Inferior parietal cortex (tissue), 1 donor: ENCODE data around the gene UCN2.

Source experiments
- DNase-seq: peaks from one replicate; pipeline ENCODE4 v3.0.0-alpha.2; 2016; ENCODE audit errors: extremely low spot score

UCN2 gene

GRCh38 chr3:48563382-48563918 lies at the start of gene UCN2:
Gene UCN2, minus strand, starts transcription at chr3:48563781. Its CDS starts 657 bp downstream, at chr3:48563124.
- no peak for DNase-seq

- no peak for DNase-seq
Measured at GRCh38 chr3:48612309-48612708, 48.7 kb upstream of the UCN2 start.

- peak; percentile 93 for DNase-seq
Measured at GRCh38 chr3:48609088-48610005, 45.8 kb upstream of the UCN2 start, which contains the start of gene UQCRC1. Gene UQCRC1, minus strand, starts transcription at chr3:48609646. Its CDS starts 26 bp downstream, at chr3:48609620.

GRCh38 chr3:48607519-48607918 lies 43.9 kb upstream of the UCN2 start:
- no peak for DNase-seq

- peak; percentile 27 for DNase-seq
Measured at GRCh38 chr3:48601622-48601994, 38.0 kb upstream of the UCN2 start.

- no peak for DNase-seq
Measured at GRCh38 chr3:48600711-48601621, 37.4 kb upstream of the UCN2 start.

- DNase-seq = no peak
Measured at GRCh38 chr3:48599509-48600285, 36.1 kb upstream of the UCN2 start.

GRCh38 chr3:48599077-48599501 lies 35.5 kb upstream of the UCN2 start:
- no peak for DNase-seq

- no peak for DNase-seq
Measured at GRCh38 chr3:48598323-48599076, 34.9 kb upstream of the UCN2 start.

- no peak for DNase-seq
Measured at GRCh38 chr3:48597408-48597800, 33.8 kb upstream of the UCN2 start.

- DNase-seq = no peak
Measured at GRCh38 chr3:48596676-48597407, 33.3 kb upstream of the UCN2 start.

GRCh38 chr3:48596157-48596556 lies 32.6 kb upstream of the UCN2 start:
- no peak for DNase-seq

- DNase-seq = no peak
Measured at GRCh38 chr3:48595526-48596121, 32.0 kb upstream of the UCN2 start.

- no peak for DNase-seq
Measured at GRCh38 chr3:48595075-48595525, 31.5 kb upstream of the UCN2 start, which contains the start of gene COL7A1. Gene COL7A1, minus strand, starts transcription at chr3:48595329. Its CDS starts 170 bp downstream, at chr3:48595159.

GRCh38 chr3:48594417-48595049 lies 31.0 kb upstream of the UCN2 start:
- DNase-seq = no peak

- DNase-seq = no peak
Measured at GRCh38 chr3:48593337-48593736, 29.8 kb upstream of the UCN2 start.

- DNase-seq = no peak
Measured at GRCh38 chr3:48592519-48593087, 29.0 kb upstream of the UCN2 start.

- no peak for DNase-seq
Measured at GRCh38 chr3:48591886-48592518, 28.4 kb upstream of the UCN2 start.
